Measurements from ENCODE around the gene FSTL4.

FSTL4 gene

DNA sequence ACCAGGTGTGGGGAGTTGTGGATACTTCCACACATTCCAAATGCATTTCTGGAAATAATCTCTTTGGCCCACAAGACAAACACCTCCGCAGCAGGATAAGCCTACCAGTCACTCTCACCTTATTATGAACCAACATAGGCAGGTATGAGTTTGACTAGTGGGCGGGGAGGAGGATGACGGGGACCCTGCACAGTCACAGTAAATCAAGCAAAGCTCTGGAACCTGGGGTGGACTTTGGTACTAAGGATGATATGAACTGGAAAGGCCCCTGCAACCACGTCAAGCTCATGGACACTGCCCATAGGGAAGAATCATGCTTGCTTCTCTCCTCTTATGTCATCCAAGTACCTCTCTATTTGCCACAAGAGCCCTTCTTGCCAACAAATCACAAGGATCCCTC, 301.2 kb downstream of the FSTL4 start:
- no peak overlapping the region for H3K4me3 ChIP-seq (ENCODE audit: low read length in 2 of 2)
- H3K36me3 ChIP-seq (ENCODE audit: control insufficient read depth in 2 of 2, insufficient read depth in 2 of 2, low read length in 2 of 2) = no peaks in the 10 kb centered on the region
- H3K4me1 ChIP-seq (ENCODE audit: control insufficient read depth, insufficient read depth, low read length) = no peaks in the 10 kb centered on the region
- H3K27me3 ChIP-seq (ENCODE audit: control insufficient read depth in 1 of 2, insufficient read depth in 2 of 2, low read length in 2 of 2) = no peaks in the 10 kb centered on the region
- H3K27ac ChIP-seq (ENCODE audit: low read length) = no peak overlapping the region
- H3K9ac ChIP-seq (ENCODE audit: low read length in 2 of 2) = no peak overlapping the region
- no peaks in the 10 kb centered on the region for H3K9me3 ChIP-seq (ENCODE audit: control insufficient read depth in 2 of 2, low read length in 2 of 2)

DNA sequence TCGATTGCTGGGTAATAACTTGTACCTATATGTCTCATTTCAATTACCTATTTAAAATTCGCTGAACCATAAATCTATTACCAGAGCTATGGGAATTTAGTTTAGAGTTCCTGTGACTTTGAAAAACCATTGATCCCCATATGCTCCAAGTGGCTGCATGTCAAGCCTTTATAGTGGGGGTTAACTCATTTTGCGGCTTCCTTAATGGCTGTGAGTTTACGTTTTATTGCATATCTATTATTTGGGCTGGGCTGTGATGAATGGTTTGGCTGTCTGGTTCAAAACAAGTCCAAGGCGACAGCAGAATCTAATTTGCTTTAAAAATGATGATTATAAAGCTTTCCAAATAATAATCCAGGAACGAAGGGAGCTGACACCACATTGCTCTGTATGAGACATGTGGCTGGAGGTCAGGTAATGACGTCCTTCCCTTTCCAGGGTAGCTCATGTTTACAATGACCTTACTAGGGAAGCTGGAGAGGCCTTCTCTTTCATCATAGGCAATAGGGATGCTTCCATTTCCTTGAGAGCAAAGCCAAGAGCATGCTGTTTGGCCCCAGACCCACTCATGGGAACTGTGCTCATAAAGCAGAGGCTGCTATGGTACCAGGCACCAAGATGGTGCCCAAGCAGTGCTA, 302.2 kb downstream of the FSTL4 start:
- Histone ChIP-seq H3K27ac (ENCODE audit: low read length) (no peak overlapping the region), H3K9ac (ENCODE audit: low read length in 2 of 2) (no peak overlapping the region)

DNA sequence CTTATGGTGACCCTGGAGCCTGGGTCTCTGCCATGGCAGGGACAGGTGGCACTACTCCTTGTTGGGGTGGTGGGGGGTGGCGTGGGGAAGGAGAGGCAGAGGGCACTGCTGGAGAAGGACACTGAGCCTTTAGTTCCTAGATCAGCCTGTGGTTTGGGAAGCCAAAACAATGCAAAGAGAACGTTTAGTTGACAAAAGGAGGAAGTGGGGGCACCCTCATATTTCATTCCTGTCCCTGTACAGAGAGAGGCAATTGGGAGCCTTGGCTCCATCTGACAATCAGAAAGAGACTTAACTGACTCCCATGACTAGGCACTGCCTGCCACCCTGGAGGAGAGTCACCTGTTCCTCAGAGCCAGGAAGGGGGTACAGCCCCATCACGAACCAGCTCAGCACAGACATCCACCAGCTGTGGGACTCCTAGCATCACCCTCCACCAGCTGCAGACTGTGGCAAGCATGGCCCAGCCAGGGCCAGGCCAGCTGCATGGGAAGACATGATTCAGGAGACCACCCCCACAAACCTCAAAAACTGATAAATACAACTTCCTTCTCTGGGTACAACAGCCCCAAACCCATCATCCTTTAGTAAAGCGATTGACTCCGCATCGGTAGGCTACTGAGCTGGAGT, 303.1 kb downstream of the FSTL4 start:
- Histone ChIP-seq H3K27me3 (ENCODE audit: control insufficient read depth in 1 of 2, insufficient read depth in 2 of 2, low read length in 2 of 2) (peaks cover 0 to 2% of the 10 kb centered on the region in 2 donors), H3K4me1 (ENCODE audit: control insufficient read depth, insufficient read depth, low read length) (peaks cover 2% of the 10 kb centered on the region), H3K36me3 (ENCODE audit: control insufficient read depth in 2 of 2, insufficient read depth in 2 of 2, low read length in 2 of 2) (no peaks in the 10 kb centered on the region), H3K4me3 (ENCODE audit: low read length in 2 of 2) (no peak overlapping the region), H3K9me3 (ENCODE audit: control insufficient read depth in 2 of 2, low read length in 2 of 2) (no peaks in the 10 kb centered on the region), H3K27ac (ENCODE audit: low read length) (no peak overlapping the region), H3K9ac (ENCODE audit: low read length in 2 of 2) (no peak overlapping the region)

More for the DNA sequence above, 302.2 kb downstream of the FSTL4 start:
- Histone ChIP-seq H3K4me1 (ENCODE audit: control insufficient read depth, insufficient read depth, low read length) (no peaks in the 10 kb centered on the region), H3K4me3 (ENCODE audit: low read length in 2 of 2) (no peak overlapping the region), H3K9me3 (ENCODE audit: control insufficient read depth in 2 of 2, low read length in 2 of 2) (no peaks in the 10 kb centered on the region), H3K27me3 (ENCODE audit: control insufficient read depth in 1 of 2, insufficient read depth in 2 of 2, low read length in 2 of 2) (no peaks in the 10 kb centered on the region), H3K36me3 (ENCODE audit: control insufficient read depth in 2 of 2, insufficient read depth in 2 of 2, low read length in 2 of 2) (no peaks in the 10 kb centered on the region)

DNA sequence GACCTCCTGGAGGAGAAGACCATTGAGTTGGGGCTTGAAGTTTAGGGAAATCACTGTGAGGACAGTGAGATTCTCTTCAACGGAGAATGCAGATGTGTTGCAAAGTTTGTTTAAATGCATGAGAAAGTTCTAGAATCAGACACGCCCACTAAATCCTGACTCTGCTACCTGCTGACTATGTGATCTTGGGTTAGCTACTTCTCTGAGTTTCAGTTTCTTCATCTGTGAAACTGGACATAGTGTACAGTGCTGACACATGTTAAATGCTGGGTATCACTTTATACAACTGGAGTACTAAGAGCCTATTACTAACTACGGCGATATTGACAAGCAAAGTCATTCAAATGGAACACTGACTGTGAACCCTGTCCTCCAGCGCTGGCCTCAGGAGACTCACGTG, 305.1 kb downstream of the FSTL4 start:
- peaks cover 0 to 2% of the 10 kb centered on the region in 2 donors for H3K27me3 ChIP-seq (ENCODE audit: control insufficient read depth in 1 of 2, insufficient read depth in 2 of 2, low read length in 2 of 2)
- no peak overlapping the region for H3K9ac ChIP-seq (ENCODE audit: low read length in 2 of 2)

DNA sequence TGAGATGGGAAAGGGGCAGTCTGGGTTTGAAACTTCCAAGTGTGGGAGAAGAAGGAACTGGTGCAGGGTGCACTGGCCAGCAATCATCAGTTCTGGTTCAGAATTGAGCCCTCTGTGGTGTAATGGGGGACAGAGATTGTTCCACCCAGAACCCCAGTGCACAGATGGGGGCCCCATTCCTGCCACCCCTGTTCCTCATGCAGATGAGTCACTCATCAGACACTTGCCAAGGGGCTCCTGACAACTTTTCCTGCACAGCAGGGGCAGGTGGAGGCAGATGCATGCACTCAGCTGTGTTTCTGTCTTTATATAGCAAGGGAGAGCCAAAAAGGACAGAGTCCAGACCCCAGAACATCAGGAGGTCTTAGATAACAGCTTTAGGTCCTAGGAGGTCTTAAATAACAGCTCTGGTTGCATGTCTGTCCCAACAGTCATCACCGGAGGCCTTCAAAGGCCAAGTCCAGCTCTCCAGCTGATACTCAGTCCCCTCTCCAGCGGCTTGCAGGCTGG, 307.6 kb downstream of the FSTL4 start:
- no peak overlapping the region for H3K4me3 ChIP-seq (ENCODE audit: low read length in 2 of 2)
- H3K9ac ChIP-seq (ENCODE audit: low read length in 2 of 2) = no peak overlapping the region
- H3K9me3 ChIP-seq (ENCODE audit: control insufficient read depth in 2 of 2, low read length in 2 of 2) = no peaks in the 10 kb centered on the region
- no peak overlapping the region for H3K27ac ChIP-seq (ENCODE audit: low read length)
- peaks cover 0 to 2% of the 10 kb centered on the region in 2 donors for H3K27me3 ChIP-seq (ENCODE audit: control insufficient read depth in 1 of 2, insufficient read depth in 2 of 2, low read length in 2 of 2)
- H3K36me3 ChIP-seq (ENCODE audit: control insufficient read depth in 2 of 2, insufficient read depth in 2 of 2, low read length in 2 of 2) = no peaks in the 10 kb centered on the region
- H3K4me1 ChIP-seq (ENCODE audit: control insufficient read depth, insufficient read depth, low read length) = peaks cover 2% of the 10 kb centered on the region

More for the DNA sequence above, 305.1 kb downstream of the FSTL4 start:
- Histone ChIP-seq H3K4me1 (ENCODE audit: control insufficient read depth, insufficient read depth, low read length) (peaks cover 2% of the 10 kb centered on the region), H3K9me3 (ENCODE audit: control insufficient read depth in 2 of 2, low read length in 2 of 2) (no peaks in the 10 kb centered on the region), H3K36me3 (ENCODE audit: control insufficient read depth in 2 of 2, insufficient read depth in 2 of 2, low read length in 2 of 2) (no peaks in the 10 kb centered on the region), H3K4me3 (ENCODE audit: low read length in 2 of 2) (no peak overlapping the region), H3K27ac (ENCODE audit: low read length) (no peak overlapping the region)

DNA sequence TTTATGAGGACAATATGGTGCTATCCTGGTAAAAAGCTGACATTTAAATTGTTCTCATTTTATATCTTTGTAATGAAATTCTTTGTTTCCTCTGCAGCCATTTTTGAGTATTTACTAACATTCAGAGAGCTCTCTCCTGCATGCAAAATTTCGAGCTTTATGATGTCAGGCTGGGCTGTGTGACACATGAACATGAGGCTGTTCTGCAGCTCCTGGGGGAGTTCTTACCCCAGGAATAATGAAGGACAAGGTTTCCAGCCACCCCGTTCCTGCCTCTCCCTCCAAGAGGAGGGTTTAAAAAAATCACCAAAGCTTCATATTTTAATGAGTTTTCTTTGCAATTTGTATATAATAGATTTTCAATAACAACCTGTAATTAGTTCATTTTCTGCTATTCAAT, 308.2 kb downstream of the FSTL4 start:
- Histone ChIP-seq H3K27ac (ENCODE audit: low read length) (no peak overlapping the region), H3K4me1 (ENCODE audit: control insufficient read depth, insufficient read depth, low read length) (peaks cover 2% of the 10 kb centered on the region), H3K27me3 (ENCODE audit: control insufficient read depth in 1 of 2, insufficient read depth in 2 of 2, low read length in 2 of 2) (peaks cover 0 to 2% of the 10 kb centered on the region in 2 donors), H3K9ac (ENCODE audit: low read length in 2 of 2) (no peak overlapping the region), H3K36me3 (ENCODE audit: control insufficient read depth in 2 of 2, insufficient read depth in 2 of 2, low read length in 2 of 2) (no peaks in the 10 kb centered on the region), H3K4me3 (ENCODE audit: low read length in 2 of 2) (no peak overlapping the region), H3K9me3 (ENCODE audit: control insufficient read depth in 2 of 2, low read length in 2 of 2) (no peaks in the 10 kb centered on the region)

DNA sequence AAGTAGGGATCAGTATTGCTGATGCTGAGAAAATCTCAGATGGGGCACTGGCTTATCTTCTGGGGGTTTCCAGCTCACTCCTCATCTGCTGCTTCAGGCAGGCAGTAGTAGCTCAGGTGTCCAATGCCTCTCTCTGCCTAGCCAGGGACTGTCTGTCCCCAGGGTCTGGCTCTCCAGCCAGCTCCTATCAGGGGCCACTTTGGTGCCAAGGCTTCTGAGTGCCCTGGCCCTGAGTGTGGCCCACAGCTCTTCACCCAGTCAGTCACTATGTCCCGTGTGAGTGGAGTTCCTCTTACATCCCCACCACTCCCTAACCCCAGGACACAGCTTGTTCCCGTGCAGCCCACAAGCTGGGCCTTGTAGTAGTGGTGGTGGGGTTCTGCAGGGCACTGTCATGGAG, 309.0 kb downstream of the FSTL4 start:
- Histone ChIP-seq H3K9me3 (ENCODE audit: control insufficient read depth in 2 of 2, low read length in 2 of 2) (no peaks in the 10 kb centered on the region), H3K4me1 (ENCODE audit: control insufficient read depth, insufficient read depth, low read length) (peaks cover 2% of the 10 kb centered on the region), H3K27me3 (ENCODE audit: control insufficient read depth in 1 of 2, insufficient read depth in 2 of 2, low read length in 2 of 2) (peaks cover 0 to 2% of the 10 kb centered on the region in 2 donors), H3K9ac (ENCODE audit: low read length in 2 of 2) (no peak overlapping the region), H3K4me3 (ENCODE audit: low read length in 2 of 2) (no peak overlapping the region), H3K36me3 (ENCODE audit: control insufficient read depth in 2 of 2, insufficient read depth in 2 of 2, low read length in 2 of 2) (no peaks in the 10 kb centered on the region), H3K27ac (ENCODE audit: low read length) (no peak overlapping the region)

DNA sequence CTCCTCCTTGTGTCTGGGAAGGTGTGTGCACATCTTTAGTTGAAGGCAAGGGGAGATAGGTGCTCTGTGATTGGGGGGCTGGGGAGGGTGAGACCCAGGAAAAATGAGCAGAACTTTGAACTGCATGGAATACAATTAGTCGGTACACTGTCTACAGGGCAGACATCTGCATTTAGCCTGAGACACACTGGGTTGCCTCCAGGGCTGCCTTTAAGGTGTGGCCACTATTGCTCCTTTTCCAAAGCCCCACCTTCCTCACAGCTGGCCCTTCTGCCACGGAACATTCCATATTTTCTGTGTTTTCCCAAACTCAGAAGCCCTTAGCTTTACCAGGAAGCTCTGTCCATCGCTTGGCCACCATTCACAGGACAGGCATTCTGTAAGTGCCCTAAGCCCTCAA, 312.6 kb downstream of the FSTL4 start:
- Histone ChIP-seq H3K36me3 (ENCODE audit: control insufficient read depth in 2 of 2, insufficient read depth in 2 of 2, low read length in 2 of 2) (no peaks in the 10 kb centered on the region), H3K9ac (ENCODE audit: low read length in 2 of 2) (no peak overlapping the region)

DNA sequence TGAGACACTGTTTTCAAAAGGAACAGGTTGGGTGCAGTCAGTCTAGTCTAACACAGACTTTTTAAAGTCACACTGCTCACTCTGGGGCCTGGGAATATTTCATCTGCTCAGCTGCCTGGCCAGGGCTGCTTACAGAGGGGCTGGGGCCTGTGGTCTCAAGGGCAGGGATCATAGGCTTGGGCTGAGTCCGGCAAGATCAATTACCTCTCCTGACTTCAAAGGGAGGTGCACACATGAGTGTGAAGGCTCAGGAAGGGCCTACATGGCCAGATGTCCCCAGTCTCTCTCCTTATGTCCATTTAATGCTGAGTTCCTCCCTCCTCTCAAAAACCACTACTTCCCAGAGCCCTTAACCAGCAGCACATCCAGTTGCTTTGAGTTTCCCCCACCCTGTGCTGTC, 313.3 kb downstream of the FSTL4 start:
- Histone ChIP-seq H3K9me3 (ENCODE audit: control insufficient read depth in 2 of 2, low read length in 2 of 2) (no peaks in the 10 kb centered on the region), H3K36me3 (ENCODE audit: control insufficient read depth in 2 of 2, insufficient read depth in 2 of 2, low read length in 2 of 2) (no peaks in the 10 kb centered on the region), H3K4me1 (ENCODE audit: control insufficient read depth, insufficient read depth, low read length) (no peaks in the 10 kb centered on the region), H3K9ac (ENCODE audit: low read length in 2 of 2) (no peak overlapping the region), H3K4me3 (ENCODE audit: low read length in 2 of 2) (no peak overlapping the region), H3K27me3 (ENCODE audit: control insufficient read depth in 1 of 2, insufficient read depth in 2 of 2, low read length in 2 of 2) (no peaks in the 10 kb centered on the region), H3K27ac (ENCODE audit: low read length) (no peak overlapping the region)

More for the DNA sequence above, 312.6 kb downstream of the FSTL4 start:
- H3K27me3 ChIP-seq (ENCODE audit: control insufficient read depth in 1 of 2, insufficient read depth in 2 of 2, low read length in 2 of 2) = no peaks in the 10 kb centered on the region
- H3K9me3 ChIP-seq (ENCODE audit: control insufficient read depth in 2 of 2, low read length in 2 of 2) = no peaks in the 10 kb centered on the region
- peaks cover 2% of the 10 kb centered on the region for H3K4me1 ChIP-seq (ENCODE audit: control insufficient read depth, insufficient read depth, low read length)
- no peak overlapping the region for H3K27ac ChIP-seq (ENCODE audit: low read length)
- H3K4me3 ChIP-seq (ENCODE audit: low read length in 2 of 2) = no peak overlapping the region

DNA sequence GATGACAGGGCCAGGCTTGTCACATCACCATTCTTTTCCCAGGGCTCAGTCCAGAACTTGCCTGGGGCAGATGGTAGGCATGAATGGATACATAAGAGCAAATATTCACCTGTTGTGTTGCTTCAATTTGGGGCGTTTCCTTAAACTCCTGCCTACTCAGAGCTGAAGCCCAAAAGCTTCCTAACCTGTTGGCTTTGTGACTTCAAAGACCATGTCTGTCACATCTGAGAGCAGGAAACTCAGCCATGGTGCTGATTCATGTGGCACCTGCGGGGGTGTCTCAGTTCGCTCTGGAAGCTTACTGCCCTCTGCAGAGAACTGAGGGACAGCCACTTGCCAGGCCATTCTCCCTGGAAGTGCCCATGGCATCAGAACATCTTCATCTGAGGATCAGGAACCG, 313.9 kb downstream of the FSTL4 start:
- Histone ChIP-seq H3K27ac (ENCODE audit: low read length) (no peak overlapping the region), H3K9me3 (ENCODE audit: control insufficient read depth in 2 of 2, low read length in 2 of 2) (no peaks in the 10 kb centered on the region), H3K27me3 (ENCODE audit: control insufficient read depth in 1 of 2, insufficient read depth in 2 of 2, low read length in 2 of 2) (no peaks in the 10 kb centered on the region), H3K9ac (ENCODE audit: low read length in 2 of 2) (no peak overlapping the region), H3K36me3 (ENCODE audit: control insufficient read depth in 2 of 2, insufficient read depth in 2 of 2, low read length in 2 of 2) (no peaks in the 10 kb centered on the region), H3K4me3 (ENCODE audit: low read length in 2 of 2) (no peak overlapping the region), H3K4me1 (ENCODE audit: control insufficient read depth, insufficient read depth, low read length) (no peaks in the 10 kb centered on the region)

DNA sequence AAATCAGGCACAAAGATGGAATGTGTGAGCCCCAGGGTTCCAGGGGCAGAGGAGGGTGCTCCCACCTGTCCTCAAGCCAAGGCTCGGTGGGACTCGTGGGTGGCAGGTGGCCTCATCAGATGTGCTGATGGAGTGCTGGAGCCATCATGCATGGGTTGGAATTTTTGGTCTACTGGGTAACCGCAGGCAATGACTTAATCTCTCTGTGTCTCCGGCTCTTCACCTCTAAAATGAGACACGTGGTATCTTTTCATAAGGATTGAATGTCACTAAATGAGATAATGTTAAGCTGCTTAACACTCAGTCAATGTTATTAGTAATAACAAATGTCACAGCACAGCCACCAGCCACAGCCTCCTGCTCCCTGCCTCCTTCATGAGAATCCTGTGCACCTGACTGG, 315.0 kb downstream of the FSTL4 start:
- Histone ChIP-seq H3K4me3 (ENCODE audit: low read length in 2 of 2) (no peak overlapping the region), H3K27ac (ENCODE audit: low read length) (no peak overlapping the region), H3K36me3 (ENCODE audit: control insufficient read depth in 2 of 2, insufficient read depth in 2 of 2, low read length in 2 of 2) (no peaks in the 10 kb centered on the region), H3K9me3 (ENCODE audit: control insufficient read depth in 2 of 2, low read length in 2 of 2) (no peaks in the 10 kb centered on the region), H3K9ac (ENCODE audit: low read length in 2 of 2) (no peak overlapping the region), H3K27me3 (ENCODE audit: control insufficient read depth in 1 of 2, insufficient read depth in 2 of 2, low read length in 2 of 2) (no peaks in the 10 kb centered on the region), H3K4me1 (ENCODE audit: control insufficient read depth, insufficient read depth, low read length) (no peaks in the 10 kb centered on the region)

All from stomach smooth muscle (tissue), 2 donors.